ENCODE measurements around the gene MINAR2.

GRCh38 chr5:129718471-129719090, 29.3 kb upstream of the MINAR2 start:
- TF ChIP-seq EZH2 (IDR thresholded peaks at IDR 0.05; ENCODE audit: insufficient read depth, poor library complexity, severe bottlenecking) (no peak), EZH2phosphoT487 (IDR thresholded peaks at IDR 0.05; ENCODE audit: insufficient read depth, low read depth) (no peak)
